Nephron (organoid): ENCODE data around the gene RPAP2.
"Not testable (repeated sequence)": the region's sequence is repeated elsewhere in the genome, so short reads cannot be mapped to it uniquely, and the experiment has no call there.

Source experiments
- H3K27ac Mint-ChIP-seq, 3 experiments: 2 replicates each; pipeline ENCODE4 v1.8.0; 2020; ENCODE audit warnings: mixed read lengths in 3 of 3, mild to moderate bottlenecking in 2 of 3, moderate library complexity in 1 of 3
- H3K27me3 Mint-ChIP-seq: 2 replicates; pipeline ENCODE4 v1.8.0; 2021; ENCODE audit warnings: low read depth, mild to moderate bottlenecking, moderate library complexity, mixed read lengths
- H3K36me3 Mint-ChIP-seq: 2 replicates; pipeline ENCODE4 v1.8.0; 2020; ENCODE audit warnings: low read depth, mixed read lengths
- H3K4me1 Mint-ChIP-seq: 2 replicates; pipeline ENCODE4 v1.8.0; 2020; ENCODE audit warnings: mixed read lengths
- H3K4me3 Mint-ChIP-seq, 3 experiments: 2 replicates each; pipeline ENCODE4 v1.8.0; 2020; ENCODE audit warnings: mild to moderate bottlenecking in 3 of 3, mixed read lengths in 3 of 3, moderate library complexity in 2 of 3
- H3K9me3 Mint-ChIP-seq: 2 replicates; pipeline ENCODE4 v1.8.0; 2020; ENCODE audit warnings: mixed read lengths
- TF ChIP-seq, protein P1 (sequence below), 3 experiments: fragments of 200-600 bp; sonication (generic); IDR thresholded peaks; one replicate each; pipeline ENCODE4 v1.5.0; 2021; ENCODE audit warnings: antibody characterized with exemption in 3 of 3; ENCODE audit not compliant: unreplicated experiment in 3 of 3

The RPAP2 gene

GRCh38 chr1:92298573-92299476 is at the start of gene RPAP2, which contains the start of gene GLMN:
TSS of gene RPAP2 (plus strand) at chr1:92299059. CDS start at chr1:92299074, 15 bp downstream.
TSS of gene GLMN (minus strand) at chr1:92298987. CDS start at chr1:92297999, 988 bp downstream.
- TF ChIP-seq, protein P1, sequence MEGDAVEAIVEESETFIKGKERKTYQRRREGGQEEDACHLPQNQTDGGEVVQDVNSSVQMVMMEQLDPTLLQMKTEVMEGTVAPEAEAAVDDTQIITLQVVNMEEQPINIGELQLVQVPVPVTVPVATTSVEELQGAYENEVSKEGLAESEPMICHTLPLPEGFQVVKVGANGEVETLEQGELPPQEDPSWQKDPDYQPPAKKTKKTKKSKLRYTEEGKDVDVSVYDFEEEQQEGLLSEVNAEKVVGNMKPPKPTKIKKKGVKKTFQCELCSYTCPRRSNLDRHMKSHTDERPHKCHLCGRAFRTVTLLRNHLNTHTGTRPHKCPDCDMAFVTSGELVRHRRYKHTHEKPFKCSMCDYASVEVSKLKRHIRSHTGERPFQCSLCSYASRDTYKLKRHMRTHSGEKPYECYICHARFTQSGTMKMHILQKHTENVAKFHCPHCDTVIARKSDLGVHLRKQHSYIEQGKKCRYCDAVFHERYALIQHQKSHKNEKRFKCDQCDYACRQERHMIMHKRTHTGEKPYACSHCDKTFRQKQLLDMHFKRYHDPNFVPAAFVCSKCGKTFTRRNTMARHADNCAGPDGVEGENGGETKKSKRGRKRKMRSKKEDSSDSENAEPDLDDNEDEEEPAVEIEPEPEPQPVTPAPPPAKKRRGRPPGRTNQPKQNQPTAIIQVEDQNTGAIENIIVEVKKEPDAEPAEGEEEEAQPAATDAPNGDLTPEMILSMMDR (IDR thresholded peaks at IDR 0.05; ENCODE audit: unreplicated experiment in 3 of 3) = peak in 2 of 3 experiments; percentile 14 to 23
- H3K9me3 Mint-ChIP-seq = no peaks in the 10 kb centered on the region
- H3K27me3 Mint-ChIP-seq = no peaks in the 10 kb centered on the region
- peaks cover 30% of the 10 kb centered on the region for H3K4me1 Mint-ChIP-seq
- peak within 1 kb of the TSS; percentile 94 to 99 (median 99) for H3K4me3 Mint-ChIP-seq
- H3K27ac Mint-ChIP-seq = peak within 1 kb of the TSS; percentile 95 to 100 (median 98)
- H3K36me3 Mint-ChIP-seq = peaks cover 30% of the 10 kb centered on the region

- not testable (repeated sequence) for H3K4me1 Mint-ChIP-seq, H3K27ac Mint-ChIP-seq, H3K4me3 Mint-ChIP-seq, H3K27me3 Mint-ChIP-seq
- Mint-ChIP-seq H3K36me3 (peaks cover 75% of the 10 kb centered on the region), H3K9me3 (peaks cover 33% of the 10 kb centered on the region)
These were observed 44.1 kb upstream of the RPAP2 start for GRCh38 chr1:92254714-92255113.

- no peaks in the 10 kb centered on the region for H3K27me3 Mint-ChIP-seq
- no peak overlapping the region for H3K27ac Mint-ChIP-seq
- TF ChIP-seq, protein P1 (IDR thresholded peaks at IDR 0.05; ENCODE audit: unreplicated experiment in 3 of 3) = no peak
- peaks cover 25% of the 10 kb centered on the region for H3K9me3 Mint-ChIP-seq
- H3K4me3 Mint-ChIP-seq = no peak overlapping the region
- H3K36me3 Mint-ChIP-seq = peaks cover 85% of the 10 kb centered on the region
- no peaks in the 10 kb centered on the region for H3K4me1 Mint-ChIP-seq
These were observed 39.5 kb upstream of the RPAP2 start for GRCh38 chr1:92259350-92259749.

DNA sequence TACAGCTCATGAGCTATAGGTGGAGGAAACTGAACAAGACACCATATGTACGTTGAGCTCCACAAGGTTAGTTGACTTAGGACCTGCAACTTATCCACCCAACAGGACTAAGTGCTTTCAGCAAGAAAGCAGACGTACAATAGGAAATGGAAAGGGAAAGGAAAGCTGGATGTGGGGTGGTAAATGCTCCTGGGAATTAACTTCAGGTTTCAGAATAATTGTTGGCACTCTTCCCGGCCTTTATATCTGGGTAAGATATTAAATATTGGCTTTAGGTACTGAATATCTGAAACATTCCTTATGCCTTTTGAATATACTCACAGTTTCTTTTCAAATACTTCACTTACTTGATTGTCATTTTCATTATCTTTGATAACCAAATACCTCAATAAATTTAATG is 36.3 kb upstream of the RPAP2 start:
- Mint-ChIP-seq H3K9me3 (peaks cover 2% of the 10 kb centered on the region), H3K27ac (no peak overlapping the region), H3K27me3 (no peaks in the 10 kb centered on the region), H3K4me1 (no peaks in the 10 kb centered on the region), H3K4me3 (no peak overlapping the region), H3K36me3 (peaks cover 66% of the 10 kb centered on the region)
- TF ChIP-seq, protein P1 (IDR thresholded peaks at IDR 0.05; ENCODE audit: unreplicated experiment in 3 of 3) = no peak

- H3K27ac Mint-ChIP-seq = no peak overlapping the region
- H3K27me3 Mint-ChIP-seq = no peaks in the 10 kb centered on the region
- TF ChIP-seq, protein P1 (IDR thresholded peaks at IDR 0.05; ENCODE audit: unreplicated experiment in 3 of 3) = no peak
- no peaks in the 10 kb centered on the region for H3K9me3 Mint-ChIP-seq
- H3K36me3 Mint-ChIP-seq = peaks cover 68% of the 10 kb centered on the region
- no peaks in the 10 kb centered on the region for H3K4me1 Mint-ChIP-seq
- H3K4me3 Mint-ChIP-seq = no peak overlapping the region
These were observed 25.8 kb upstream of the RPAP2 start for GRCh38 chr1:92273039-92273438.

DNA sequence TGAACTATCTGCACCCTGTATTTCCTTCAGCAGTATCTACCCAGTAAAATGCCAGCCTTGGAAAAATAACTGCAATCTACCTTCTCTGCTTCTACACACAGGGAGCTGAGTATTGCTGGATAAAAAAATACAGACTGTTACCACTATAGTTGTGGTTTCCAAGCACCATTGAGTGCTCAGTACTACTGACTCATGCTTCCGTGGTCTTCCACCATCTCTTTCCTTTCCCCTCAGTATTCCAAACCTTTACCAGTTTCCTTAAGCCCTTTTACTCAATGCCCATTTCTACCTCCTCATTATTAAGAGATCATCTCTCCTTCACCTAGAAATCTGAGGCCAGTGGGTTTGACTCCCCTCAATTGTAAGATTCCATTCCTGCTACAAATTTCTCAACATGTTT is 23.9 kb upstream of the RPAP2 start:
- Mint-ChIP-seq H3K27ac (no peak overlapping the region), H3K9me3 (no peaks in the 10 kb centered on the region), H3K36me3 (peaks cover 61% of the 10 kb centered on the region), H3K4me1 (no peaks in the 10 kb centered on the region), H3K27me3 (no peaks in the 10 kb centered on the region), H3K4me3 (no peak overlapping the region)
- TF ChIP-seq, protein P1 (IDR thresholded peaks at IDR 0.05; ENCODE audit: unreplicated experiment in 3 of 3) = no peak
